SK-N-SH (cell line): ENCODE data around the gene FSD1. TPM values are rescaled to one million over a fixed set of nuclear protein-coding genes. Genes with fewer than 3 reads are reported as not detected.
"Not testable (repeated sequence)": the region's sequence is repeated elsewhere in the genome, so short reads cannot be mapped to it uniquely, and the experiment has no call there.

Experiments
- CTCF ChIA-PET: fragments of 300-600, 350-600 bp; formaldehyde crosslinking; extraction: SDS; loops from one replicate; lab custom pipeline; 2021; lab: Yijun Ruan, JAX
- POLR2A ChIA-PET: fragments of 350-600 bp; sonication (Branson Sonifier 250); formaldehyde crosslinking; extraction: SDS; loops from one replicate; lab custom pipeline; 2020; ENCODE audit warnings: antibody characterized with exemption, inconsistent platforms; lab: Yijun Ruan, JAX
- DNase-seq: peaks from one replicate; pipeline ENCODE4 v3.0.0; 2012
- H2AFZ ChIP-seq: fragments of 200-600 bp; sonication (generic); 2 replicates; pipeline ENCODE4 v1.8.1; 2016; ENCODE audit warnings: antibody characterized with exemption, mild to moderate bottlenecking, low read depth
- H3F3A ChIP-seq: fragments of 200-600 bp; sonication (generic); replicated peaks from 2 replicates; pipeline ENCODE3; 2016; ENCODE audit warnings: antibody characterized with exemption, mild to moderate bottlenecking; ENCODE audit not compliant: insufficient read depth
- H3K27ac ChIP-seq, 2 experiments: fragments of 200-500 bp in 1 of 2; fragments of 200-600 bp in 1 of 2; sonication (Bioruptor generic) in 1 of 2; sonication (generic), shearing (Covaris generic) in 1 of 2; 2 replicates each; pipeline versions ENCODE4 v1.5.1 to v1.6.1; 2014 to 2016; ENCODE audit warnings: low read depth in 2 of 2, inconsistent platforms in 1 of 2, low read length in 1 of 2, mild to moderate bottlenecking in 1 of 2, mixed read lengths in 1 of 2
- H3K27me3 ChIP-seq: fragments of 200-600 bp; sonication (generic), shearing (Covaris generic); 2 replicates; pipeline ENCODE4 v1.6.1; 2016; ENCODE audit warnings: mixed run types; ENCODE audit not compliant: insufficient read depth
- H3K36me3 ChIP-seq, 2 experiments: fragments of 200-500 bp in 1 of 2; fragments of 200-600 bp in 1 of 2; sonication (Bioruptor generic) in 1 of 2; sonication (generic) in 1 of 2; replicated peaks in 1 of 2; 2 replicates each; pipeline versions ENCODE3 to v1.5.1; 2014 to 2016; ENCODE audit warnings: low read length in 1 of 2, mild to moderate bottlenecking in 1 of 2; ENCODE audit not compliant: insufficient read depth in 2 of 2, control insufficient read depth in 1 of 2
- H3K4me1 ChIP-seq, 2 experiments: fragments of 200-500 bp in 1 of 2; fragments of 200-600 bp in 1 of 2; sonication (Bioruptor generic) in 1 of 2; sonication (generic), shearing (Covaris generic) in 1 of 2; 2 replicates each; pipeline versions ENCODE4 v1.5.1 to v1.6.1; 2014 to 2016; ENCODE audit warnings: low read depth in 1 of 2, low read length in 1 of 2, mixed run types in 1 of 2; ENCODE audit not compliant: insufficient read depth in 2 of 2, control insufficient read depth in 1 of 2
- H3K4me2 ChIP-seq: fragments of 200-600 bp; sonication (generic), shearing (Covaris generic); 2 replicates; pipeline ENCODE4 v1.6.1; 2017; ENCODE audit warnings: mixed run types
- H3K4me3 ChIP-seq, 2 experiments: fragments of 200-500 bp in 1 of 2; fragments of 200-600 bp in 1 of 2; sonication (Bioruptor generic) in 1 of 2; sonication (generic), shearing (Covaris generic) in 1 of 2; 2 replicates each; pipeline versions ENCODE4 v1.5.1 to v1.8.1; 2014 to 2016; ENCODE audit warnings: low read depth in 2 of 2, inconsistent platforms in 1 of 2, low read length in 1 of 2, mild to moderate bottlenecking in 1 of 2, mixed read lengths in 1 of 2, moderate library complexity in 1 of 2
- H3K79me2 ChIP-seq: fragments of 200-600 bp; sonication (generic); 2 replicates; pipeline ENCODE4 v1.8.1; 2017; ENCODE audit warnings: mild to moderate bottlenecking; ENCODE audit not compliant: insufficient read depth
- H3K9ac ChIP-seq: fragments of 200-600 bp; sonication (generic); 2 replicates; pipeline ENCODE4 v1.6.1; 2017; ENCODE audit warnings: mixed run types
- H3K9me2 ChIP-seq: fragments of 200-600 bp; sonication (generic); 2 replicates; pipeline ENCODE4 v1.6.1; 2017; ENCODE audit warnings: mixed run types
- H3K9me3 ChIP-seq: fragments of 200-600 bp; sonication (generic); 2 replicates; pipeline ENCODE4 v1.6.1; 2017; ENCODE audit warnings: mixed run types, mild to moderate bottlenecking, moderate library complexity
- H4K20me1 ChIP-seq: fragments of 200-600 bp; sonication (generic); 2 replicates; pipeline ENCODE4 v1.6.1; 2017; ENCODE audit warnings: mild to moderate bottlenecking, mixed run types; ENCODE audit not compliant: insufficient read depth
- CHD2 ChIP-seq: fragments of 150-350 bp; IDR thresholded peaks from 2 replicates; pipeline ENCODE4 v1.6.1; 2018; ENCODE audit warnings: low read length; ENCODE audit not compliant: partially characterized antibody
- EP300 ChIP-seq, 2 experiments: IDR thresholded peaks; 2 replicates each; pipeline versions ENCODE4 v1.4.0 to v1.6.1; 2012; ENCODE audit warnings: borderline replicate concordance in 1 of 2, low read depth in 1 of 2, low read length in 1 of 2
- FOSL2 ChIP-seq: IDR thresholded peaks from 2 replicates; pipeline ENCODE4 v1.4.0; 2012; ENCODE audit warnings: low read depth, mild to moderate bottlenecking, moderate library complexity, borderline replicate concordance
- FOXJ3 ChIP-seq: sonication (generic); formaldehyde crosslinking; IDR thresholded peaks from 2 replicates; pipeline ENCODE4 v1.5.1; 2020; ENCODE audit warnings: mild to moderate bottlenecking, missing genetic modification reagents
- NFIC ChIP-seq: IDR thresholded peaks from 2 replicates; pipeline ENCODE4 v1.4.0; 2012; ENCODE audit warnings: borderline replicate concordance
- POLR2AphosphoS5 ChIP-seq: IDR thresholded peaks from 2 replicates; pipeline ENCODE4 v1.6.1; 2012; ENCODE audit warnings: low read depth, low read length
- RAD21 ChIP-seq: IDR thresholded peaks from 2 replicates; pipeline ENCODE4 v1.6.1; 2012; ENCODE audit warnings: mild to moderate bottlenecking, low read length
- RFX5 ChIP-seq: IDR thresholded peaks from 2 replicates; pipeline ENCODE4 v1.6.1; 2012; ENCODE audit warnings: mild to moderate bottlenecking, improper control_type of control experiment, low read length
- RXRA ChIP-seq: IDR thresholded peaks from 2 replicates; pipeline ENCODE4 v1.4.0; 2012; ENCODE audit warnings: low read depth, mild to moderate bottlenecking, borderline replicate concordance
- SIN3A ChIP-seq: IDR thresholded peaks from 2 replicates; pipeline ENCODE4 v1.6.1; 2012; ENCODE audit warnings: low read depth, mild to moderate bottlenecking, low read length, moderate library complexity, borderline replicate concordance
- SMC3 ChIP-seq: IDR thresholded peaks from 2 replicates; pipeline ENCODE4 v1.6.1; 2012; ENCODE audit warnings: low read depth, low read length, improper control_type of control experiment
- TAF1 ChIP-seq: IDR thresholded peaks from 2 replicates; pipeline ENCODE4 v1.6.1; 2012; ENCODE audit warnings: low read depth, mild to moderate bottlenecking, low read length, moderate library complexity, borderline replicate concordance
- TCF12 ChIP-seq: IDR thresholded peaks from 2 replicates; pipeline ENCODE4 v1.4.0; 2012
- YY1 ChIP-seq: IDR thresholded peaks from 2 replicates; pipeline ENCODE4 v1.4.0; 2012; ENCODE audit warnings: low read depth, mild to moderate bottlenecking
- WGBS: methylation state at CpG from one replicate; pipeline ENCODE4 v1.1.6; 2017; ENCODE audit warnings: low lambda C conversion rate; 5-methylcytosine and 5-hydroxymethylcytosine counted together
- polyA plus RNA-seq, 3 experiments: library from polyadenylated mRNA; depleted of rRNA; stranded (reverse); fragments of >200 nt; gene quantifications; 2 replicates each; pipeline ENCODE4 v1.2.3, GENCODE V29; 2012
- TF ChIP-seq, protein P1 (sequence below): IDR thresholded peaks from 2 replicates; pipeline ENCODE4; 2012
- TF ChIP-seq, protein P2 (sequence below): fragments of 200-600 bp; sonication (generic); IDR thresholded peaks from 2 replicates; pipeline ENCODE4 v1.6.1; 2017; ENCODE audit warnings: antibody characterized with exemption, mild to moderate bottlenecking, moderate library complexity
- TF ChIP-seq, protein P3 (sequence below): IDR thresholded peaks from 2 replicates; pipeline ENCODE4 v1.4.0; 2012; ENCODE audit warnings: low read depth, borderline replicate concordance

Gene FSD1
- polyA plus RNA-seq, 1 of the 3 experiments (the other 2 are of a cell fraction) = 49.0 TPM

DNA sequence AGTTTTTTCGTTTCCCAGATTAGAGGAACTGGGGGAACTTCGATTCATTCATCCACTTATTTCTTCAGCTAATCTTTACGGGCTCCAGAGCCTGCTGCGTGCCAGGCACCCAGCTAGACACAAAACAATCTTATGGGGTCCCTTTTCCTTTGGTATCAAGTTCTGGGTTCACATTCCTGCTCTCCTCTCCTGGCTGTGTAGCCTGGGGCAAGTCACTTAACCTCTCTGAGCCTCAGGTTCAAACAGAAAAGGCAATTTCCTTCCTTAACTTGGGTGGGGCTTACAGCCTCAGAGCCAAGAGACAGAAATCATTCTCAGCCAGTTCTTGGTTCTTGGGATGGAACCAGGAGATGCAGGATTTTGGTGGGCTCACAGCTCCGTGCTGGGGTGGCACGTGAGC is 19.4 kb upstream of the FSD1 start:
- Histone ChIP-seq H3K36me3 (no peaks in the 10 kb centered on the region), H3K4me2 (no peak overlapping the region), H3K4me1 (no peaks in the 10 kb centered on the region; a peak in 1 of 4 replicates), H3K27ac (no peak overlapping the region), H3F3A (no peaks in the 10 kb centered on the region), H3K79me2 (no peaks in the 10 kb centered on the region), H3K4me3 (no peak overlapping the region), H2AFZ (no peak overlapping the region), H3K27me3 (peaks cover 6% of the 10 kb centered on the region), H4K20me1 (no peaks in the 10 kb centered on the region), H3K9me2 (no peaks in the 10 kb centered on the region), H3K9me3 (no peaks in the 10 kb centered on the region), H3K9ac (no peak overlapping the region)
- no peak for DNase-seq
- TF ChIP-seq FOSL2 = no peak
- no peak for TF ChIP-seq SMC3
- TF ChIP-seq YY1 = no peak
- TF ChIP-seq RXRA = no peak
- TF ChIP-seq, protein P1, sequence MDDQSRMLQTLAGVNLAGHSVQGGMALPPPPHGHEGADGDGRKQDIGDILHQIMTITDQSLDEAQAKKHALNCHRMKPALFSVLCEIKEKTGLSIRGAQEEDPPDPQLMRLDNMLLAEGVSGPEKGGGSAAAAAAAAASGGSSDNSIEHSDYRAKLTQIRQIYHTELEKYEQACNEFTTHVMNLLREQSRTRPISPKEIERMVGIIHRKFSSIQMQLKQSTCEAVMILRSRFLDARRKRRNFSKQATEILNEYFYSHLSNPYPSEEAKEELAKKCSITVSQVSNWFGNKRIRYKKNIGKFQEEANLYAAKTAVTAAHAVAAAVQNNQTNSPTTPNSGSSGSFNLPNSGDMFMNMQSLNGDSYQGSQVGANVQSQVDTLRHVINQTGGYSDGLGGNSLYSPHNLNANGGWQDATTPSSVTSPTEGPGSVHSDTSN = no peak
- TF ChIP-seq FOXJ3 (CRISPR knock-in tag) = no peak
- no peak for TF ChIP-seq RFX5
- TF ChIP-seq SIN3A = no peak
- TF ChIP-seq, protein P2, sequence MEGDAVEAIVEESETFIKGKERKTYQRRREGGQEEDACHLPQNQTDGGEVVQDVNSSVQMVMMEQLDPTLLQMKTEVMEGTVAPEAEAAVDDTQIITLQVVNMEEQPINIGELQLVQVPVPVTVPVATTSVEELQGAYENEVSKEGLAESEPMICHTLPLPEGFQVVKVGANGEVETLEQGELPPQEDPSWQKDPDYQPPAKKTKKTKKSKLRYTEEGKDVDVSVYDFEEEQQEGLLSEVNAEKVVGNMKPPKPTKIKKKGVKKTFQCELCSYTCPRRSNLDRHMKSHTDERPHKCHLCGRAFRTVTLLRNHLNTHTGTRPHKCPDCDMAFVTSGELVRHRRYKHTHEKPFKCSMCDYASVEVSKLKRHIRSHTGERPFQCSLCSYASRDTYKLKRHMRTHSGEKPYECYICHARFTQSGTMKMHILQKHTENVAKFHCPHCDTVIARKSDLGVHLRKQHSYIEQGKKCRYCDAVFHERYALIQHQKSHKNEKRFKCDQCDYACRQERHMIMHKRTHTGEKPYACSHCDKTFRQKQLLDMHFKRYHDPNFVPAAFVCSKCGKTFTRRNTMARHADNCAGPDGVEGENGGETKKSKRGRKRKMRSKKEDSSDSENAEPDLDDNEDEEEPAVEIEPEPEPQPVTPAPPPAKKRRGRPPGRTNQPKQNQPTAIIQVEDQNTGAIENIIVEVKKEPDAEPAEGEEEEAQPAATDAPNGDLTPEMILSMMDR = no peak
- no peak for TF ChIP-seq POLR2AphosphoS5
- no peak for TF ChIP-seq TAF1
- TF ChIP-seq RAD21 = no peak
- TF ChIP-seq, protein P3, sequence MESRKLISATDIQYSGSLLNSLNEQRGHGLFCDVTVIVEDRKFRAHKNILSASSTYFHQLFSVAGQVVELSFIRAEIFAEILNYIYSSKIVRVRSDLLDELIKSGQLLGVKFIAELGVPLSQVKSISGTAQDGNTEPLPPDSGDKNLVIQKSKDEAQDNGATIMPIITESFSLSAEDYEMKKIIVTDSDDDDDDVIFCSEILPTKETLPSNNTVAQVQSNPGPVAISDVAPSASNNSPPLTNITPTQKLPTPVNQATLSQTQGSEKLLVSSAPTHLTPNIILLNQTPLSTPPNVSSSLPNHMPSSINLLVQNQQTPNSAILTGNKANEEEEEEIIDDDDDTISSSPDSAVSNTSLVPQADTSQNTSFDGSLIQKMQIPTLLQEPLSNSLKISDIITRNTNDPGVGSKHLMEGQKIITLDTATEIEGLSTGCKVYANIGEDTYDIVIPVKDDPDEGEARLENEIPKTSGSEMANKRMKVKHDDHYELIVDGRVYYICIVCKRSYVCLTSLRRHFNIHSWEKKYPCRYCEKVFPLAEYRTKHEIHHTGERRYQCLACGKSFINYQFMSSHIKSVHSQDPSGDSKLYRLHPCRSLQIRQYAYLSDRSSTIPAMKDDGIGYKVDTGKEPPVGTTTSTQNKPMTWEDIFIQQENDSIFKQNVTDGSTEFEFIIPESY = no peak
- no peak for TF ChIP-seq CHD2
- TF ChIP-seq TCF12 = no peak
- TF ChIP-seq NFIC = no peak
- TF ChIP-seq EP300 (IDR thresholded peaks at IDR 0.05; ENCODE audit: borderline replicate concordance in 1 of 2, low read depth in 1 of 2, low read length in 1 of 2) = no peak
- 72% methylated on average over 6 of the region's 6 CpGs for WGBS
- ChIA-PET CTCF (interaction anchor here (0.7 to 1.9 kb wide), 2 partner anchors 18 to 52 kb away, joined by 3 to 8 read pairs; no protein-coding TSS in a partner anchor), POLR2A (interaction anchor here (0.8 to 1.3 kb wide), 3 partner anchors 11 to 39 kb away, joined by 3 read pairs; no protein-coding TSS in a partner anchor)

DNA sequence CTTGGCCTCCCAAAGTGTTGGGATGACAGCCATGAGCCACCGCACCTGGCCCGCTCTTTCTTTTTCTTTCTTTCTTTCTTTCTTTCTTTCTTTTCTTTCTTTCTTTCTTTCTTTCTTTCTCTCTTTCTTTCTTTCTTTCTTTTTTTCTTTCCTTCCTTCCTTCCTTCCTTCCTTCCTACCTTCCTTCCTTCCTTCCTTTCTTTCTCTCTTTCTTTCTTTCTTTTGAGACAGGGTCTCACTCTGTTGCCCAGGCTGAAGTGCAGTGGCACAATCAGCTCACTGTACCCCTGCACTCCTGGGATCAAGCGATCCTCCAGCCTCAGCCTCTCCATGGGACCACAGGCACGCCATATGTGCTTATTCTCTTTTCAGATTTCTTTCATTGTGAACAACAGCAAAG is 18.3 kb upstream of the FSD1 start:
- H3K27me3 ChIP-seq, H3K9me2 ChIP-seq, H2AFZ ChIP-seq, H3K9ac ChIP-seq, H3K4me2 ChIP-seq, H3K9me3 ChIP-seq, DNase-seq, CTCF ChIA-PET, H3K36me3 ChIP-seq, H3F3A ChIP-seq, H4K20me1 ChIP-seq, H3K4me3 ChIP-seq, H3K4me1 ChIP-seq, H3K79me2 ChIP-seq, H3K27ac ChIP-seq: not testable (repeated sequence)
- POLR2A ChIA-PET = interaction anchor here (0.9 to 1.2 kb wide), 2 partner anchors 20 to 38 kb away, joined by 3 read pairs; no protein-coding TSS in a partner anchor
- WGBS = 79% methylated on average over 4 of the region's 4 CpGs
